Epithelial cell of esophagus (primary cell): ENCODE results near the gene TMSB4X.
"Not testable (repeated sequence)": the region's sequence is repeated elsewhere in the genome, so short reads cannot be mapped to it uniquely, and the experiment has no call there.

ENCODE experiments used
- DNase-seq: peaks from one replicate; pipeline ENCODE4 v3.0.0; 2010; ENCODE audit warnings: low read depth
- H3K4me3 ChIP-seq: 2 replicates; pipeline ENCODE4 v1.5.1; 2011; ENCODE audit warnings: mild to moderate bottlenecking, low read length, control low read depth
- TF ChIP-seq, protein P1 (sequence below): IDR thresholded peaks from 2 replicates; pipeline ENCODE4 v1.5.1; 2011; ENCODE audit warnings: low read depth, mild to moderate bottlenecking, low read length, control low read depth, inconsistent platforms; ENCODE audit not compliant: insufficient read depth; ENCODE audit errors: missing control alignments

TMSB4X gene

GRCh38 chrX:12977761-12978204 is 2.9 kb downstream of the TMSB4X start:
- peak; percentile 27 for DNase-seq
- no peak overlapping the region for H3K4me3 ChIP-seq
- TF ChIP-seq, protein P1, sequence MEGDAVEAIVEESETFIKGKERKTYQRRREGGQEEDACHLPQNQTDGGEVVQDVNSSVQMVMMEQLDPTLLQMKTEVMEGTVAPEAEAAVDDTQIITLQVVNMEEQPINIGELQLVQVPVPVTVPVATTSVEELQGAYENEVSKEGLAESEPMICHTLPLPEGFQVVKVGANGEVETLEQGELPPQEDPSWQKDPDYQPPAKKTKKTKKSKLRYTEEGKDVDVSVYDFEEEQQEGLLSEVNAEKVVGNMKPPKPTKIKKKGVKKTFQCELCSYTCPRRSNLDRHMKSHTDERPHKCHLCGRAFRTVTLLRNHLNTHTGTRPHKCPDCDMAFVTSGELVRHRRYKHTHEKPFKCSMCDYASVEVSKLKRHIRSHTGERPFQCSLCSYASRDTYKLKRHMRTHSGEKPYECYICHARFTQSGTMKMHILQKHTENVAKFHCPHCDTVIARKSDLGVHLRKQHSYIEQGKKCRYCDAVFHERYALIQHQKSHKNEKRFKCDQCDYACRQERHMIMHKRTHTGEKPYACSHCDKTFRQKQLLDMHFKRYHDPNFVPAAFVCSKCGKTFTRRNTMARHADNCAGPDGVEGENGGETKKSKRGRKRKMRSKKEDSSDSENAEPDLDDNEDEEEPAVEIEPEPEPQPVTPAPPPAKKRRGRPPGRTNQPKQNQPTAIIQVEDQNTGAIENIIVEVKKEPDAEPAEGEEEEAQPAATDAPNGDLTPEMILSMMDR, result no peak

DNA sequence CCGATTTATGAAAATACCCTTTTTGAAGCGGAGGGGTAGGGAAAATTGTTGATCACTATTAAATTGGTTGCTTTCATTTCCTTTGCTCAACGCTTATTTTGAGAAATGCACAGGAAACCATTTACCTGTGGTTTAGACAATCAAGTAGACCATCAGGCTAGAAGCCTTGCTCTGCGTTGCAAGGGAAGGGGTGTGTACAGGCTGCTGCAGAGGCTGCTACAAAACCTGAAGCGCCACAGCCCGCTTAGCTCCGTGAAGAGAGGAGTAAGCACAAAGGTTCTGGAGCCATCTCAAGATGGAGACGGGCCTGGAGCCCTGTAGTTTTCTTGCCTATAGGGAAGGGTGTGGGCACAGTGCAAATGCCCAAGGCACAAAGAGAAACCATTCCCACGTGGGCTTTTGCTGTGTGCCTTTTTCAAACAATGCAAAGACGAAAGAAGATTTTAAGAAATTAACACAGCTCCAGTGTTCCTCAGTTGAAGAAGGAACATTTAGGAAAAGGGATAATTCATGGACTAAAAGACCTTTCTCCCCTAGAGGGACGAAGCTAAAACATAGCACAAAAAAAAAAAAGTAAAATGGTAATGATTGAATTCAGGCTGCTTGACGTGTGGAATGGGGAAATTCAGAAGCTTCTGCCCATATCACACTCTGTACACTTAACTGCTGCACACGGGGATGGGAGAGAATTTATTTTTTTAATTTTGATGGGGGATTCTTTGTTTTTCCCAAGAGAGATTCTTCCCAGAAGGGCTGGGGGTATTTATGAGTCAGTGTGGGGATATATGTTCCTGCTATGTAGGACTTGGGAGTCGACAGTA is 3.5 kb downstream of the TMSB4X start:
- no peak overlapping the region for H3K4me3 ChIP-seq
- TF ChIP-seq, protein P1, result no peak
- peak; percentile 69 for DNase-seq

GRCh38 chrX:12979026-12979607 is 4.2 kb downstream of the TMSB4X start:
- no peak for DNase-seq
- TF ChIP-seq, protein P1, result no peak
- H3K4me3 ChIP-seq, result no peak overlapping the region

DNA sequence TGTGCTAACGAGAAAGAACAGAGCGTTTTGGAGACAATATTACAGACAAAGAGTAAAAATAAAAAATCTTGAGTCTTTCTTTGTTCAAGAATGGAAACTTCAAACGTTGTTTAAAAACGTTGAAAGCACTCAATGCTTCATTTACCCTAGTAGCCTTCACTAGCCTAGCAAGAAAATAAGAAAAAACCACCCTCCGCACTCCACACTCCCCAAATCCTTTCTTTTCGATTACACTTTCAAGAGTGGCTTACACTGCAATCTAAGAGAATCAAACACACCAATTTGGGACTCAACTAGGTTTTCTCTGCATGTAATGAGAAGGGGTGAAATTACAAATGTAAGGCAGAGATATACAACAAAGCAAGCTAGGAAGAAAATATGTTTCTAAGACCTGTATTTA is 4.7 kb downstream of the TMSB4X start:
- TF ChIP-seq, protein P1, result no peak
- no peak overlapping the region for H3K4me3 ChIP-seq
- DNase-seq, result no peak

DNA sequence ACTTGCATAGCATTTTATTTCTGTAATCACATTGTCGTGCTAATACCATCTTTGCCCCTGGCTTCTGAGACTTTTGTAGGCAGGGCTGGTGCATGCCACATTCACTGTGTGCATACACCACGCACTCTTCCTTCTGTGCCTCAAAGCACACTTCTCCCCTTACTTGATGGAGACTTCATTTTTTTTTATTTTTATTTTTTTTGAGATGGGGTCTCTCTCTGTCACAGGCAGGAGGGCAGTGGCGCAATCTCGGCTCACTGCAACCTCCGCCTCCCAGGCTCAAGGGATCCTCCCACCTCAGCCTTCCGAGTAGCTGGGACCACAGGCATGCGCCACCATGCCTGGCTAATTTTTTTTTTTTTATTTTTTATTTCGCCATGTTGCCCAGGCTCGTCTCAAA is 5.1 kb downstream of the TMSB4X start:
- DNase-seq, H3K4me3 ChIP-seq: not testable (repeated sequence)

DNA sequence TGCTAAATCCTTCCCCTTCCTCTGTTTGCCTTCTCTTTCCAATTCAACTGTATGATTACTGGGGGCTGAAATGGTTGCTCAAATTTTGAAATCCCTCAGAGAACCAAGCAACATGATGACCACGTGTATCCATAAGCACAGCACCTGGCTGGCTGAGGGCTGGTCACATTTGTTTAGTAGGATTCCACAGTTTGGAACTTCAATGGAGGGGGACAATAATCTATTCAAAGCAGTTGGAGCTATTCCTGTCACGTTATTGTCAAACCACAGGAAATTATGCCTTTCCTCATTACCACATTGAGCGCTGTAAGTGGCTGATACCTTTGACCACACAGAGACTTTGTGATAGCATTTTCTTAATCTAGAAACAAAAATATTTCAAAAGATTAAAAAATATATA is 7.0 kb downstream of the TMSB4X start:
- no peak for DNase-seq
- H3K4me3 ChIP-seq, result no peak overlapping the region
- TF ChIP-seq, protein P1, result no peak

GRCh38 chrX:12984603-12985319 is 9.9 kb downstream of the TMSB4X start:
- DNase-seq, result peak; percentile 81
- TF ChIP-seq, protein P1, result no peak
- H3K4me3 ChIP-seq, result no peak overlapping the region
